ENCODE measurements around the gene THSD1.
"Not testable (repeated sequence)": the region's sequence is repeated elsewhere in the genome, so short reads cannot be mapped to it uniquely, and the experiment has no call there.

THSD1 gene

GRCh38 chr13:52411629-52412028 lies 5.7 kb upstream of the THSD1 start:
- TF ChIP-seq ZFX (IDR thresholded peaks at IDR 0.05; ENCODE audit: borderline replicate concordance) (no peak), CTCF (IDR thresholded peaks at IDR 0.05) (no peak)
- H3K27ac ChIP-seq = no peak overlapping the region

- H3K27ac ChIP-seq = not testable (repeated sequence)
These were observed 2.2 kb upstream of the THSD1 start for GRCh38 chr13:52408071-52408658.

DNA sequence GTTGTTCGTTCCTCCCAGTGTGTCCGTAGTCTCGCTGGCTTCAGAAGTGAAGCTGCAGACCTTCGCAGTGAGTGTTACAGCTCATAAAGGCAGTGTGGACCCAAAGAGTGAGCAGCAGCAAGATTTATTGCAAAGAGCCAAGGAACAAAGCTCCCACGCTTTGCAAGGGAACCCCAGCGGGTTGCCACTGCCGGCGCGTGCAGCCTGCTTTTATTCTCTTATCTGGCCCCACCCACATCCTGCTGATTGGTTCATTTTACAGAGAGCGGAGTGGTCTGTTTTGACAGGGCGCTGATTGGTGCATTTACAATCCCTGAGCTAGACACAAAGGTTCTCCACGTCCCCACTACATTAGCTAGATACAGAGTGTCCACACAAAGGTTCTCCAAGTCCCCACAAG lies 1.5 kb upstream of the THSD1 start:
- H3K27ac ChIP-seq = not testable (repeated sequence)

GRCh38 chr13:52406629-52407028 lies 657 bp upstream of the THSD1 start:
- H3K27ac ChIP-seq = no peak overlapping the region
- TF ChIP-seq ZFX (IDR thresholded peaks at IDR 0.05; ENCODE audit: borderline replicate concordance) = no peak
- no peak for TF ChIP-seq CTCF (IDR thresholded peaks at IDR 0.05)

DNA sequence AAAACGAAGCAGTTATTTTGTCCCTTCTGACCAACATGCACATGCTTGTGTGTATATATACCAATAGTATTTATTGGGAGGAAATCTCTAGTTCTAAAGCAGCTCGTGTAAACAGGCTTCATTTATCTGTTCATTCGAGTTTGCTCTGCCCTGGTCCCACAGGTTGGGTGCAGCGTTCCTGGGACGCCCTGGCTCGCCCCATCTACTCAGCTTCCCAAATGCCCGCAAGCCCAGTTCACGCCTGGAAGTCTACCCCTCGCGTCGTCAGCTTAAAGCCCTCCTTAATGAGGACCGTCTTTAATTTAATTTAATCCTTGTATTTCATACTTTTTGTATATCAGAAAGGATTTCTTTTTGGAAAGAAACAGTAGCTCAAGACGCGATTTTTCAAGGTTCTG lies 604 bp downstream of the THSD1 start:
- TF ChIP-seq CTCF (IDR thresholded peaks at IDR 0.05) (no peak), ZFX (IDR thresholded peaks at IDR 0.05; ENCODE audit: borderline replicate concordance) (no peak)
- no peak overlapping the region for H3K27ac ChIP-seq

DNA sequence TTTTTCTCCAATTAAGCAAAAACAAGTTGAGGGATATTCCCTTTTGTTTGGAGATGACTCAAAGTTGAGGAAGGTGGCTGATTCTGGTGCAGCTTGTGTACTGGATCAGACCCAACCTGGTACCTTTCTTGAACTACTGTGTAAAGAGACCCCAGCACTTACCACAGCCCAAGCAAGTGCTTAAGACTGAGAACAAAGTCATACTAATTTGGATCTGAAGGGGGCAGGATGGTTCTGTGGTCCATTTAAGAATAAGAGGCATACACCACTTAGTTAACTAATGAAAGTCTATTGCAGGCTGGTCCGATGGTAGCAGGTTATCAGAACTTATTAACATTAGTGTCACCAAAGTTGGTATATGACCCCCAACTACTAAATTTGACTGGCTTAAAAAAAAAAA lies 6.3 kb downstream of the THSD1 start:
- TF ChIP-seq CTCF (IDR thresholded peaks at IDR 0.05) (peak; percentile 16; the same call in 1 of the 2 replicates), ZFX (IDR thresholded peaks at IDR 0.05; ENCODE audit: borderline replicate concordance) (no peak)

GRCh38 chr13:52399046-52399445 lies 6.9 kb downstream of the THSD1 start:
- no peak overlapping the region for H3K27ac ChIP-seq
- no peak for TF ChIP-seq ZFX (IDR thresholded peaks at IDR 0.05; ENCODE audit: borderline replicate concordance)
- no peak for TF ChIP-seq CTCF (IDR thresholded peaks at IDR 0.05)

More for the DNA sequence above, 6.3 kb downstream of the THSD1 start:
- H3K27ac ChIP-seq = no peak overlapping the region

- TF ChIP-seq CTCF (IDR thresholded peaks at IDR 0.05) = no peak
- no peak for TF ChIP-seq ZFX (IDR thresholded peaks at IDR 0.05; ENCODE audit: borderline replicate concordance)
- no peak overlapping the region for H3K27ac ChIP-seq
These were observed 10.3 kb downstream of the THSD1 start for GRCh38 chr13:52395704-52396103.
